ENCODE data around the gene TINCR.

Gene TINCR

GRCh38 chr19:5526691-5527090 lies 41.1 kb downstream of the TINCR start:
- no peak for TF ChIP-seq ZNF274 (IDR thresholded peaks at IDR 0.05; ENCODE audit: low read depth, low read length)
- H3K4me3 ChIP-seq (ENCODE audit: low read length) = no peak overlapping the region

GRCh38 chr19:5524081-5524480 lies 43.7 kb downstream of the TINCR start:
- no peak for TF ChIP-seq ZNF274 (IDR thresholded peaks at IDR 0.05; ENCODE audit: low read depth, low read length)
- no peak overlapping the region for H3K4me3 ChIP-seq (ENCODE audit: low read length)

GRCh38 chr19:5522106-5522505 lies 45.6 kb downstream of the TINCR start:
- no peak for TF ChIP-seq ZNF274 (IDR thresholded peaks at IDR 0.05; ENCODE audit: low read depth, low read length)
- no peak overlapping the region for H3K4me3 ChIP-seq (ENCODE audit: low read length)

- no peak overlapping the region for H3K4me3 ChIP-seq (ENCODE audit: low read length)
- TF ChIP-seq ZNF274 (IDR thresholded peaks at IDR 0.05; ENCODE audit: low read depth, low read length) = no peak
Measured at GRCh38 chr19:5520501-5520900, 47.3 kb downstream of the TINCR start.

GRCh38 chr19:5519076-5519475 lies 48.7 kb downstream of the TINCR start:
- no peak for TF ChIP-seq ZNF274 (IDR thresholded peaks at IDR 0.05; ENCODE audit: low read depth, low read length)
- H3K4me3 ChIP-seq (ENCODE audit: low read length) = no peak overlapping the region

- no peak overlapping the region for H3K4me3 ChIP-seq (ENCODE audit: low read length)
- no peak for TF ChIP-seq ZNF274 (IDR thresholded peaks at IDR 0.05; ENCODE audit: low read depth, low read length)
Measured at GRCh38 chr19:5515737-5516136, 52.0 kb downstream of the TINCR start.

GRCh38 chr19:5514001-5514400 lies 53.8 kb downstream of the TINCR start:
- no peak overlapping the region for H3K4me3 ChIP-seq (ENCODE audit: low read length)
- TF ChIP-seq ZNF274 (IDR thresholded peaks at IDR 0.05; ENCODE audit: low read depth, low read length) = no peak

- TF ChIP-seq ZNF274 (IDR thresholded peaks at IDR 0.05; ENCODE audit: low read depth, low read length) = no peak
- H3K4me3 ChIP-seq (ENCODE audit: low read length) = no peak overlapping the region
Measured at GRCh38 chr19:5512715-5513114, 55.0 kb downstream of the TINCR start.

Data from GM08714 (cell line).